ENCODE measurements around the gene UBAP1.
A peak's percentile ranks its signal among the peaks of the same experiment; 100 is the strongest.
"Not testable (repeated sequence)": the region's sequence is repeated elsewhere in the genome, so short reads cannot be mapped to it uniquely, and the experiment has no call there.

Gene UBAP1

GRCh38 chr9:34240006-34240405 is 61.2 kb downstream of the UBAP1 start:
- no peak overlapping the region for H3K23ac ChIP-seq (ENCODE audit: low read length in 2 of 2)
- no peak overlapping the region for H2BK12ac ChIP-seq (ENCODE audit: low read length in 2 of 2)
- H3K27ac ChIP-seq (ENCODE audit: low read length, poor library complexity, severe bottlenecking) = no peak overlapping the region
- peaks cover 18% of the 10 kb centered on the region for H3K79me1 ChIP-seq (replicated peaks; ENCODE audit: low read length, poor library complexity, severe bottlenecking)
- H4K8ac ChIP-seq (ENCODE audit: low read length) = no peak overlapping the region
- no peaks in the 10 kb centered on the region for H3K27me3 ChIP-seq (ENCODE audit: control insufficient read depth in 1 of 2, insufficient read depth in 1 of 2, low read length in 2 of 2)
- no peak overlapping the region for H2AFZ ChIP-seq (ENCODE audit: low read depth, low read length)
- no peak overlapping the region for H4K91ac ChIP-seq (ENCODE audit: low read length)
- no peaks in the 10 kb centered on the region for H3K9me3 ChIP-seq (ENCODE audit: control insufficient read depth, low read length)
- no peaks in the 10 kb centered on the region for H3K4me1 ChIP-seq (ENCODE audit: control insufficient read depth, insufficient read depth, low read depth, low read length)
- H3K18ac ChIP-seq (ENCODE audit: low read depth in 1 of 2, low read length in 2 of 2) = no peak overlapping the region
- no peak overlapping the region for H3K9ac ChIP-seq (ENCODE audit: low read length)
- DNase-seq = no peak
- no peak overlapping the region for H3K14ac ChIP-seq (ENCODE audit: low read length in 2 of 2)
- H2BK120ac ChIP-seq (ENCODE audit: low read depth, low read length) = no peak overlapping the region
- no peak overlapping the region for H3K4me3 ChIP-seq (ENCODE audit: insufficient read depth in 1 of 2, low read depth in 1 of 2, low read length in 2 of 2)
- H2BK5ac ChIP-seq (ENCODE audit: low read depth, low read length, poor library complexity, severe bottlenecking) = no peak overlapping the region
- H3K4ac ChIP-seq (ENCODE audit: low read depth in 1 of 2, low read length in 2 of 2) = no peak overlapping the region
- peaks cover 33 to 64% of the 10 kb centered on the region in 2 experiments for H3K36me3 ChIP-seq (ENCODE audit: control insufficient read depth in 1 of 2, insufficient read depth in 2 of 2, low read depth in 1 of 2, low read length in 2 of 2)
- H2AK5ac ChIP-seq (ENCODE audit: low read length, severe bottlenecking) = no peak overlapping the region
- no CpG with 5 or more reads among the region's 1 CpG for WGBS
- no peak overlapping the region for H3K4me2 ChIP-seq (ENCODE audit: low read length, poor library complexity, severe bottlenecking)
- no peak overlapping the region for H2BK15ac ChIP-seq (ENCODE audit: low read depth, poor library complexity, severe bottlenecking)

GRCh38 chr9:34242830-34243229 is 64.0 kb downstream of the UBAP1 start:
- H3K4me1 ChIP-seq (ENCODE audit: control insufficient read depth, insufficient read depth, low read depth, low read length) = peaks cover 3% of the 10 kb centered on the region
- no peak overlapping the region for H3K27ac ChIP-seq (ENCODE audit: low read length, poor library complexity, severe bottlenecking)
- H3K9me3 ChIP-seq (ENCODE audit: control insufficient read depth, low read length) = no peaks in the 10 kb centered on the region
- no peak overlapping the region for H4K8ac ChIP-seq (ENCODE audit: low read length)
- no peak overlapping the region for H2BK120ac ChIP-seq (ENCODE audit: low read depth, low read length)
- H3K27me3 ChIP-seq (ENCODE audit: control insufficient read depth in 1 of 2, insufficient read depth in 1 of 2, low read length in 2 of 2) = no peaks in the 10 kb centered on the region
- no peak overlapping the region for H2BK15ac ChIP-seq (ENCODE audit: low read depth, poor library complexity, severe bottlenecking)
- no peak overlapping the region for H3K4me2 ChIP-seq (ENCODE audit: low read length, poor library complexity, severe bottlenecking)
- DNase-seq = no peak
- no peak overlapping the region for H3K18ac ChIP-seq (ENCODE audit: low read depth in 1 of 2, low read length in 2 of 2)
- WGBS = 100% methylated on average over 2 of the region's 2 CpGs
- no peak overlapping the region for H2AFZ ChIP-seq (ENCODE audit: low read depth, low read length)
- H2BK12ac ChIP-seq (ENCODE audit: low read length in 2 of 2) = no peak overlapping the region
- no peak overlapping the region for H4K91ac ChIP-seq (ENCODE audit: low read length)
- H3K14ac ChIP-seq (ENCODE audit: low read length in 2 of 2) = no peak overlapping the region
- H3K23ac ChIP-seq (ENCODE audit: low read length in 2 of 2) = no peak overlapping the region
- H3K9ac ChIP-seq (ENCODE audit: low read length) = no peak overlapping the region
- no peak overlapping the region for H2BK5ac ChIP-seq (ENCODE audit: low read depth, low read length, poor library complexity, severe bottlenecking)
- no peak overlapping the region for H3K4me3 ChIP-seq (ENCODE audit: insufficient read depth in 1 of 2, low read depth in 1 of 2, low read length in 2 of 2)
- H3K36me3 ChIP-seq (ENCODE audit: control insufficient read depth in 1 of 2, insufficient read depth in 2 of 2, low read depth in 1 of 2, low read length in 2 of 2) = peaks cover 28 to 57% of the 10 kb centered on the region in 2 experiments
- peaks cover 17% of the 10 kb centered on the region for H3K79me1 ChIP-seq (replicated peaks; ENCODE audit: low read length, poor library complexity, severe bottlenecking)
- H2AK5ac ChIP-seq (ENCODE audit: low read length, severe bottlenecking) = no peak overlapping the region
- no peak overlapping the region for H3K4ac ChIP-seq (ENCODE audit: low read depth in 1 of 2, low read length in 2 of 2)

GRCh38 chr9:34245212-34245611 is 66.4 kb downstream of the UBAP1 start:
- not testable (repeated sequence) for H3K14ac ChIP-seq (ENCODE audit: low read length in 2 of 2); H2BK5ac ChIP-seq (ENCODE audit: low read depth, low read length, poor library complexity, severe bottlenecking); H2AK5ac ChIP-seq (ENCODE audit: low read length, severe bottlenecking); H3K9me3 ChIP-seq (ENCODE audit: control insufficient read depth, low read length); H2BK15ac ChIP-seq (ENCODE audit: low read depth, poor library complexity, severe bottlenecking); H3K27ac ChIP-seq (ENCODE audit: low read length, poor library complexity, severe bottlenecking); H3K4me1 ChIP-seq (ENCODE audit: control insufficient read depth, insufficient read depth, low read depth, low read length); H4K91ac ChIP-seq (ENCODE audit: low read length); H3K18ac ChIP-seq (ENCODE audit: low read depth in 1 of 2, low read length in 2 of 2); H3K23ac ChIP-seq (ENCODE audit: low read length in 2 of 2); H2AFZ ChIP-seq (ENCODE audit: low read depth, low read length); H3K4me2 ChIP-seq (ENCODE audit: low read length, poor library complexity, severe bottlenecking); H3K9ac ChIP-seq (ENCODE audit: low read length); H3K4me3 ChIP-seq (ENCODE audit: insufficient read depth in 1 of 2, low read depth in 1 of 2, low read length in 2 of 2); H2BK12ac ChIP-seq (ENCODE audit: low read length in 2 of 2); DNase-seq; H4K8ac ChIP-seq (ENCODE audit: low read length); H3K27me3 ChIP-seq (ENCODE audit: control insufficient read depth in 1 of 2, insufficient read depth in 1 of 2, low read length in 2 of 2); H3K4ac ChIP-seq (ENCODE audit: low read depth in 1 of 2, low read length in 2 of 2); H2BK120ac ChIP-seq (ENCODE audit: low read depth, low read length)
- peaks cover 36% of the 10 kb centered on the region for H3K79me1 ChIP-seq (replicated peaks; ENCODE audit: low read length, poor library complexity, severe bottlenecking)
- WGBS = no CpG with 5 or more reads among the region's 2 CpGs
- peaks cover 47 to 62% of the 10 kb centered on the region in 2 experiments for H3K36me3 ChIP-seq (ENCODE audit: control insufficient read depth in 1 of 2, insufficient read depth in 2 of 2, low read depth in 1 of 2, low read length in 2 of 2)

GRCh38 chr9:34246453-34246852 is 67.6 kb downstream of the UBAP1 start:
- no peak overlapping the region for H3K4me2 ChIP-seq (ENCODE audit: low read length, poor library complexity, severe bottlenecking)
- no peak overlapping the region for H2AFZ ChIP-seq (ENCODE audit: low read depth, low read length)
- H3K4ac ChIP-seq (ENCODE audit: low read depth in 1 of 2, low read length in 2 of 2) = no peak overlapping the region
- H2BK5ac ChIP-seq (ENCODE audit: low read depth, low read length, poor library complexity, severe bottlenecking) = no peak overlapping the region
- H3K27me3 ChIP-seq (ENCODE audit: control insufficient read depth in 1 of 2, insufficient read depth in 1 of 2, low read length in 2 of 2) = no peaks in the 10 kb centered on the region
- no peak overlapping the region for H2BK15ac ChIP-seq (ENCODE audit: low read depth, poor library complexity, severe bottlenecking)
- no peaks in the 10 kb centered on the region for H3K9me3 ChIP-seq (ENCODE audit: control insufficient read depth, low read length)
- DNase-seq = no peak
- H3K23ac ChIP-seq (ENCODE audit: low read length in 2 of 2) = peak overlapping the region in 1 of 2 experiments; percentile 40
- H3K36me3 ChIP-seq (ENCODE audit: control insufficient read depth in 1 of 2, insufficient read depth in 2 of 2, low read depth in 1 of 2, low read length in 2 of 2) = peaks cover 55 to 65% of the 10 kb centered on the region in 2 experiments
- H3K4me3 ChIP-seq (ENCODE audit: insufficient read depth in 1 of 2, low read depth in 1 of 2, low read length in 2 of 2) = no peak overlapping the region
- no peak overlapping the region for H3K9ac ChIP-seq (ENCODE audit: low read length)
- no peak overlapping the region for H3K18ac ChIP-seq (ENCODE audit: low read depth in 1 of 2, low read length in 2 of 2)
- H2AK5ac ChIP-seq (ENCODE audit: low read length, severe bottlenecking) = no peak overlapping the region
- no peak overlapping the region for H3K14ac ChIP-seq (ENCODE audit: low read length in 2 of 2)
- no peak overlapping the region for H2BK12ac ChIP-seq (ENCODE audit: low read length in 2 of 2)
- H3K79me1 ChIP-seq (replicated peaks; ENCODE audit: low read length, poor library complexity, severe bottlenecking) = peaks cover 40% of the 10 kb centered on the region
- no peak overlapping the region for H3K27ac ChIP-seq (ENCODE audit: low read length, poor library complexity, severe bottlenecking)
- H4K91ac ChIP-seq (ENCODE audit: low read length) = peak overlapping the region; percentile 49
- 93% methylated on average over 1 of the region's 2 CpGs for WGBS
- no peak overlapping the region for H4K8ac ChIP-seq (ENCODE audit: low read length)
- H2BK120ac ChIP-seq (ENCODE audit: low read depth, low read length) = no peak overlapping the region
- H3K4me1 ChIP-seq (ENCODE audit: control insufficient read depth, insufficient read depth, low read depth, low read length) = peaks cover 6% of the 10 kb centered on the region
